Endothelial cell of umbilical vein (primary cell): ENCODE data around the gene FRG2B. TPM values are rescaled to one million over a fixed set of nuclear protein-coding genes. Genes with fewer than 3 reads are reported as not detected.
"Not testable (repeated sequence)": the region's sequence is repeated elsewhere in the genome, so short reads cannot be mapped to it uniquely, and the experiment has no call there.

Experiments used
- Bru-seq: library from RNA; stranded (reverse); fragments of 400-500 nt; gene quantifications from one replicate; lab custom pipeline; 2021; lab: Mats Ljungman, UMichigan
- BruChase-seq, 2 experiments: library from RNA; stranded (reverse); fragments of 400-500 nt; gene quantifications; one replicate each; lab custom pipeline; 2021; lab: Mats Ljungman, UMichigan
- BruUV-seq: library from RNA; stranded (reverse); fragments of 400-500 nt; replicated peaks from 2 replicates; lab custom pipeline; 2021; lab: Mats Ljungman, UMichigan
- CTCF ChIA-PET: fragments of 300-600, 350-600 bp; sonication (Branson Sonifier 250); formaldehyde crosslinking; loops from one replicate; lab custom pipeline; 2021; ENCODE audit warnings: antibody characterized with exemption, inconsistent platforms; lab: Charles Lee
- POLR2A ChIA-PET: fragments of 300-600, 350-600 bp; sonication (Branson Sonifier 250); formaldehyde crosslinking; loops from one replicate; lab custom pipeline; 2021; ENCODE audit warnings: antibody characterized with exemption, inconsistent platforms; lab: Charles Lee
- DNase-seq: peaks from one replicate; pipeline ENCODE4 v3.0.0-alpha.2; 2011; ENCODE audit warnings: low read depth, low spot score
- FAIRE-seq: peaks from 2 replicates; lab custom pipeline; 2011; peaks lifted over from hg19 to GRCh38; lab: Jason Lieb, UNC
- H2AFZ ChIP-seq: 2 replicates; pipeline ENCODE4 v1.6.0; 2012; ENCODE audit warnings: low read depth, low read length, control low read depth, inconsistent platforms
- H3K27ac ChIP-seq: 2 replicates; pipeline ENCODE4 v1.5.1; 2011; ENCODE audit warnings: low read depth, mild to moderate bottlenecking, control low read depth, low read length, moderate library complexity; ENCODE audit not compliant: insufficient read depth
- H3K27me3 ChIP-seq, 2 experiments: 2 replicates each; pipeline versions ENCODE4 v1.6.0 to v1.6.1; 2011; ENCODE audit warnings: low read length in 2 of 2, mixed read lengths in 1 of 2; ENCODE audit not compliant: control insufficient read depth in 2 of 2, insufficient read depth in 2 of 2
- H3K36me3 ChIP-seq, 2 experiments: 2 replicates in 1 of 2; 3 replicates in 1 of 2; pipeline ENCODE4 v1.5.1; 2011; ENCODE audit warnings: low read length in 2 of 2, mild to moderate bottlenecking in 1 of 2, moderate library complexity in 1 of 2; ENCODE audit not compliant: control insufficient read depth in 2 of 2, insufficient read depth in 2 of 2; ENCODE audit errors: extremely low read depth in 1 of 2
- H3K4me1 ChIP-seq: 3 replicates; pipeline ENCODE4 v1.5.1; 2011; ENCODE audit warnings: mild to moderate bottlenecking, low read length; ENCODE audit not compliant: control insufficient read depth, insufficient read depth; ENCODE audit errors: extremely low read depth
- H3K4me2 ChIP-seq: 2 replicates; pipeline ENCODE4 v1.6.1; 2011; ENCODE audit warnings: low read length, control low read depth, mixed read lengths; ENCODE audit not compliant: insufficient read depth
- H3K4me3 ChIP-seq, 3 experiments: fragments of 200-600 bp in 1 of 3; sonication (generic), shearing (Covaris generic) in 1 of 3; replicated peaks in 1 of 3; 2 replicates each; pipeline ENCODE4 v1.5.1; 2011 to 2016; ENCODE audit warnings: control low read depth in 3 of 3, low read length in 3 of 3, mild to moderate bottlenecking in 2 of 3, inconsistent platforms in 1 of 3, low read depth in 1 of 3, moderate library complexity in 1 of 3; ENCODE audit not compliant: insufficient read depth in 1 of 3
- H3K79me2 ChIP-seq: 2 replicates; pipeline ENCODE4 v1.6.0; 2012; ENCODE audit warnings: low read length, inconsistent platforms; ENCODE audit not compliant: control insufficient read depth, insufficient read depth
- H3K9ac ChIP-seq: replicated peaks from 2 replicates; pipeline ENCODE3; 2011; ENCODE audit warnings: low read length, control low read depth; ENCODE audit not compliant: insufficient read depth; ENCODE audit errors: extremely low read depth
- H3K9me1 ChIP-seq: replicated peaks from 3 replicates; pipeline ENCODE4 v1.6.0; 2011; ENCODE audit warnings: mild to moderate bottlenecking, low read length; ENCODE audit not compliant: control insufficient read depth, insufficient read depth; ENCODE audit errors: extremely low read depth
- H3K9me3 ChIP-seq: replicated peaks from 2 replicates; pipeline ENCODE4 v1.5.1; 2012; ENCODE audit warnings: low read length, inconsistent platforms; ENCODE audit not compliant: control insufficient read depth, insufficient read depth
- H4K20me1 ChIP-seq: replicated peaks from 2 replicates; pipeline ENCODE3; 2011; ENCODE audit warnings: mild to moderate bottlenecking, low read length; ENCODE audit not compliant: control insufficient read depth, insufficient read depth; ENCODE audit errors: extremely low read depth
- dilution Hi-C: fragments of 300-500 bp; cut with MboI; formaldehyde crosslinking; loops from one replicate; pipeline ENCODE4 v1.15.0; 2019; ENCODE audit warnings: low sequenced_read_pairs; ENCODE audit not compliant: extremely low pct_ligation_motif_present
- intact Hi-C: fragments of 100-400 bp; cut with micrococcal nuclease; formaldehyde crosslinking; loops from one replicate; pipeline ENCODE4 v1.10.0; 2022
- long read RNA-seq: library from polyadenylated mRNA; stranded (forward); transcript quantifications from one replicate; pipeline ENCODE4 v2.0.0, GENCODE V29; 2021
- polyA minus RNA-seq, 3 experiments: library from RNA; depleted of rRNA, polyadenylated mRNA; stranded (reverse); fragments of >200 nt; gene quantifications; 1 replicate in 1 of 3; 2 replicates in 2 of 3; pipeline ENCODE4 v1.2.3, GENCODE V29; 2011
- polyA plus RNA-seq, 4 experiments: library from polyadenylated mRNA; depleted of rRNA in 3 of 4; stranded (reverse) in 3 of 4; unstranded in 1 of 4; fragments of >200 nt; gene quantifications; 2 replicates each; pipeline versions ENCODE4 v1.2.1 to v1.2.3, GENCODE V29; 2011 to 2012; ENCODE audit warnings: missing spikeins in 1 of 4
- total RNA-seq: library from RNA; stranded (reverse); gene quantifications from 2 replicates; pipeline ENCODE4 v1.2.3, GENCODE V29; 2021

The FRG2B gene
- total RNA-seq = not detected in 2 replicates
- not detected in 2 replicates for polyA plus RNA-seq
- not detected in 2 replicates for polyA plus RNA-seq (2011; cell fraction: cytosol; rRNA removed)
- polyA plus RNA-seq (2011; cell fraction: nucleus; rRNA removed) = not detected in 2 replicates
- not detected in 2 replicates for polyA plus RNA-seq (2012)
- not detected in 2 replicates for polyA minus RNA-seq
- polyA minus RNA-seq (2011; cell fraction: cytosol; rRNA and poly(A)+ RNA removed) = not detected
- not detected in 2 replicates for polyA minus RNA-seq (2011; cell fraction: nucleus; rRNA and poly(A)+ RNA removed)
- not detected for Bru-seq, nascent RNA
- not detected for BruChase-seq, experiment 1, labeled RNA remaining after a 6-hour chase
- not detected for BruChase-seq, experiment 2, labeled RNA remaining after a 2-hour chase
- long read RNA-seq = 0 reads

DNA sequence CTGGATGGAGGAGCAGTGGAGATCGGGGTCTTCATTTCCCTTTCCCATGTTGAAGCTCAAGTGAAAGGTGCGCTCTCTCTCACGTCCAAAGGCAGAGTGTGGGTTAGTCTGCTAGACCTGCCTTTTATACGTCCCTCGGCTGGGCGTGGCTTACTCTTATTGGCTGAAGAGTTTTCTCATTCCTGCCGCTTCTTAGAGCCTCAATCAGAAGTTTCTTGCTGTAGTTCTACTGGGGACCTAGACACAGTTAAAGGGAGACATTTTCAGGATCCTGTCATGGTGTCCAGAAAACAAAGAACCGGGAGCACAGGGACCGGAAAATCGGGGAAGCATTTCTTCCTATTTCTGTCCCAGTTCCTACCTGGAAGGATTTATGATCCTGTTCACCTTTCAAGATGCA is at the start of gene FRG2B:
Gene FRG2B (minus strand): TSS at position 101 of the 400 bp plus-strand sequence. CDS start 53 bp downstream, at position 48.
- FAIRE-seq, H3K27me3 ChIP-seq, DNase-seq, H3K4me3 ChIP-seq, H3K4me1 ChIP-seq, H3K9me3 ChIP-seq, H3K36me3 ChIP-seq, dilution Hi-C loops, H3K9me1 ChIP-seq, POLR2A ChIA-PET, H3K9ac ChIP-seq, H3K4me2 ChIP-seq, BruUV-seq, intact Hi-C loops, H3K27ac ChIP-seq, H4K20me1 ChIP-seq, CTCF ChIA-PET, H2AFZ ChIP-seq, H3K79me2 ChIP-seq: not testable (repeated sequence)

DNA sequence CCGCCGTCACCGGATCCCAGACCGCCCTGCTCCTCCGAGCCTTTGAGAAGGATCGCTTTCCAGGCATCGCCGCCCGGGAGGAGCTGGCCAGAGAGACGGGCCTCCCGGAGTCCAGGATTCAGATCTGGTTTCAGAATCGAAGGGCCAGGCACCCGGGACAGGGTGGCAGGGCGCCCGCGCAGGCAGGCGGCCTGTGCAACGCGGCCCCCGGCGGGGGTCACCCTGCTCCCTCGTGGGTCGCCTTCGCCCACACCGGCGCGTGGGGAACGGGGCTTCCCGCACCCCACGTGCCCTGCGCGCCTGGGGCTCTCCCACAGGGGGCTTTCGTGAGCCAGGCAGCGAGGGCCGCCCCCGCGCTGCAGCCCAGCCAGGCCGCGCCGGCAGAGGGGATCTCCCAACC is 40.9 kb upstream of the FRG2B start:
- H3K27ac ChIP-seq, H3K79me2 ChIP-seq, H3K4me3 ChIP-seq, POLR2A ChIA-PET, dilution Hi-C loops, H3K27me3 ChIP-seq, H3K36me3 ChIP-seq, H2AFZ ChIP-seq, BruUV-seq, CTCF ChIA-PET, DNase-seq, FAIRE-seq, intact Hi-C loops, H3K4me2 ChIP-seq, H4K20me1 ChIP-seq, H3K4me1 ChIP-seq, H3K9me1 ChIP-seq, H3K9ac ChIP-seq, H3K9me3 ChIP-seq: not testable (repeated sequence)

DNA sequence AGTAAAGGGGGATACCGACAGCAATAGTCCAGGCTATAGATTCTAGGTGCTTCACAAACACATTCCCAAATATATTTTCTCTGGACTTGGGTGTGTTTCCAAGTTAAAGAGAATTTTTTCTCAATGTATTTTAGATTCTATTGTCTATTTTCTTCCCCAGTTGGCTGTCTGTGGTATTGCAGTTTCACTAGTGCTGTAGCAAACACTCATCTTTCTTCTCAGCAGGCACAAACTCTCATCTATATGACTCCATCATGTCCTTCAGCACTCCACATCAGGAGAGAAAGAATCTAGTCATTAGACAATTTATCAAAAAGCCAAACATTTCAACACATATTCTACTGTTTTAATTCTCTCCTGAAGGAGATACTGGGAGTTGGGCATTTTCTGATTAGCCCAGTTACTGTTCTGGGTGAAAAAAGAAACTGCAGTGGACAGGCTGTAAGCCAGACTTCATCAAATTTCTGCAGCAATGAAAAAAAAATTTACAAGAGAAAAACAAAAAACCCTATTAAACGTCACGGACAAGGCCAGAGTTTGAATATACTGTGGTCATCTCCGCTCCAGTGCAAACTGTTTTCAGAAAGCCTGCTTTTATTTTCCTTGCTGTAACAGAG is 37.1 kb upstream of the FRG2B start:
- H4K20me1 ChIP-seq, H3K9ac ChIP-seq, H3K36me3 ChIP-seq, POLR2A ChIA-PET, H3K79me2 ChIP-seq, DNase-seq, dilution Hi-C loops, H3K9me3 ChIP-seq, H3K27me3 ChIP-seq, H3K9me1 ChIP-seq, H3K4me2 ChIP-seq, CTCF ChIA-PET, H2AFZ ChIP-seq, H3K4me3 ChIP-seq, H3K27ac ChIP-seq, H3K4me1 ChIP-seq, intact Hi-C loops, BruUV-seq: not testable (repeated sequence)
- FAIRE-seq = peak; percentile 26

DNA sequence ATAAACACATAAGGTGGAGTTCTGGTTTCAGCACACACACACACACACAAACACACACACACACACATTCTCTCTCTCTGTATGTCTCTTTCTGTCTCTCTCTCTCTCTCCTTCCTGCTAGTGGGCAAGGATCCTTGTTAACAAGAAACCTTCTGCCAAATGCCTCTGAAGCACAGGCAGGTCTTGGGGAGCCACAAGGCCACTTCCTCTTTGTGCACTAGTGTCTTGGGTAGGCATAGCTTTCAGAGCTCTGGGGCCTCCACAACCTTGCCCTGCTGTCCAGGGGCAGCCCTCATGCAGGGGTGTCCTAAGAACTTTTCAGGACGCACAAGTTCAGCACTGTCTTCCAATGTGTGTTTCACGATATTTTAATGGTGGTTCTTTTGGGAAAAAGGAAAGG is 34.5 kb upstream of the FRG2B start:
- H3K36me3 ChIP-seq, H3K9me1 ChIP-seq, H4K20me1 ChIP-seq, H2AFZ ChIP-seq, H3K4me2 ChIP-seq, H3K79me2 ChIP-seq, BruUV-seq, dilution Hi-C loops, H3K4me3 ChIP-seq, CTCF ChIA-PET, H3K4me1 ChIP-seq, POLR2A ChIA-PET, DNase-seq, intact Hi-C loops, H3K9me3 ChIP-seq, H3K9ac ChIP-seq, H3K27me3 ChIP-seq, FAIRE-seq, H3K27ac ChIP-seq: not testable (repeated sequence)
